ENCODE measurements around the gene KCNK5.

DNA sequence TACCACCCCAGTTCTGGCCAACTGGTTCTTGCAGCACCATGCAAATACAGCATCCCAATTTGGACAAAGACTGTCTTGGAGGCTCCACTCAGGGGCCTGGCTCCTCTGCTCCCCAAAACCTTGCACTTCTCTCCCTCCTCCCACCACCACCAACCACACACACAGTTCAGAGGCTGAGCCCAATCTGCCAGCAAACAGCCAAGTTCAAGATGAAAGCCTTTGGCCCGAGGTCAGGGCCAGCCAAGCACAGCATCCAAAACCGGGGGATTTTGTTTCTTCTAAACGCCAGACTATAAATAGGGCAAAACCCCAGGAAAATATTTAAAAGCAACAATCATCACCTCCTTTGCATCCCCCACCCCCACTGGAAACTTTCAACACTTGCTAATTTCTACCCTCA, 5.7 kb downstream of the KCNK5 start:
- TF ChIP-seq CTCF (IDR thresholded peaks at IDR 0.05) (no peak), POLR2A (IDR thresholded peaks at IDR 0.05) (no peak)

Data from uterus (tissue), 2 donors.